H54 (cell line): ENCODE data around the gene PREX1.

ENCODE experiments used
- DNase-seq: peaks from one replicate; pipeline ENCODE4 v3.0.0; 2011; ENCODE audit warnings: low spot score, mixed read lengths; ENCODE audit not compliant: insufficient read length
- FAIRE-seq: peaks from 3 replicates; lab custom pipeline; 2011; peaks lifted over from hg19 to GRCh38; lab: Jason Lieb, UNC
- POLR2A ChIP-seq: IDR thresholded peaks from 2 replicates; pipeline ENCODE4 v1.6.1; 2011; ENCODE audit warnings: low read depth, mild to moderate bottlenecking, low read length

PREX1 gene

DNA sequence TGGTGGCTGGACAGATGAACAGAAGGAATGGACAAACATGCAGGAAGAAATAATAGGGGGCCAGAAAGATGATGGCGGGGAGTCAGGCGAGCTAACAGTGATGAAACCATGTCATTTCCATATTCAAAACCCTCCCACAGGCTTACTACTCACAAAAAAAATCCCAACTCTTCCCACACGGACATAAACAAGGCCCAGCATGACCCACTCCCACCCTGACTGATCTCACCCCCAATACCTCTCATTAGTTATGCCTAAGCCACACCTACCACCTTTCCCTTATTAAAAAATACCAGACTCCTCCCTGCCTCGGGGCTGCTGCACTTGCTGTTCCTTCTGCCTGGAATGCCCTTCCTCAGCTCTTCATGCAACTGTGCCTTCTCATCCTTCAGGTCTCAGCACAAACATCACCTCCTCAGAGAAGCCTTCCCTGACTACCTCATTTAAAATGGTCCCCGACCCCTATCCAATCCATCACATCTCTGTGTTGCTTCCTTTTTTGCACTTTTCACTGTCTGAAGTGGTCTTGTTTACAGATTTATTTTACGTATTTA is 145.8 kb downstream of the PREX1 start:
- DNase-seq, result no peak
- no peak for FAIRE-seq
- TF ChIP-seq POLR2A, result no peak

DNA sequence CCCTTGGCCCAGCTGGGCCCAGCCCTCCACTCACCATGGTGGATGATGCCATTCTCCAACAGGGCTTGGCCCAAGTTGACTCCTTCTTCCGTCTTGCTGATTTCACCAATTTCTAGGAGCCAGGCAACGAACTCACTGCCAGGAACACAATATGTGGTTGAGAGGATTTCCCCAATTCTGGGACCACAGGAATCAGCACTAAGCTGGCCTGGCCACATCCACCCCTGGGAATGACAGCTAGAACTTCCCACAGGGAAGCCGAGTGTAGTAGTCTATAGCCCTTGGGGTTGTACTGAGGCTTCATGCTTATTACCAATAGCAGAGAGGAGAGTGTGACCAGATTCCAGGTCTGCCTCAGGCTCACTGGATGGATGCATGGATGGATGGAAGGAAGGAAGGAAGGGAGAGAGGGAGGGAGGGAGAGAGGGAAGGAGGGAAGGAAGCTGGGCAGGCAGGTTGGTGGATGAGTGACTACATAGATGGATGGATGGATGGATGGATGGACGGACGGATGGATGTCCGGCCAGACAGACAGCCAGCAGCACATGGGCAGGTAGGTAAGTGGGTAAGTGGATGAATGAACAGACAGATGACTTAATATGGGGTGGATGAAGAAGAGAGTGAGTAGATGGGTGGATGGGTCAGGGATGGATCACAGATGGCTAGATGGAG is 146.5 kb downstream of the PREX1 start:
- TF ChIP-seq POLR2A, result no peak
- FAIRE-seq (no peak), DNase-seq (no peak)

DNA sequence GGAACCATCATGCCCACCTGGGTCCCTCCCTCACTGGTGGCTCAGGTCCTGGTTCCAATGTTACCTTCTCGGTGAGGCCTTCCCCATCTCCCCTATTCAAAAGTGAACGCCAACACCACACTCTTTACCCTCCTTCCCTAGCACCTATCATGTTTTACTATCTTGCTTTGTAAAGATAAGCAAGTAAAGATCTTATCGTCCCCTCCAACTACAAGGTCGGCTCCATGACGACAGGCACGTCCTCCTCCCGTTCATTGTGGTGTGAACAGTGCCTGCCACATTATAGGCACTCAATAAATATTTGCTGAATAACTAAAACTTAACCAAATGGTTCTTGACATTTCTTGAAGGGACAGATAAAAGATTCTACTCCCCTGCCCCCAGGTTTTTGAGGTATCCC is 147.1 kb downstream of the PREX1 start:
- TF ChIP-seq POLR2A, result no peak
- DNase-seq (no peak), FAIRE-seq (no peak)

DNA sequence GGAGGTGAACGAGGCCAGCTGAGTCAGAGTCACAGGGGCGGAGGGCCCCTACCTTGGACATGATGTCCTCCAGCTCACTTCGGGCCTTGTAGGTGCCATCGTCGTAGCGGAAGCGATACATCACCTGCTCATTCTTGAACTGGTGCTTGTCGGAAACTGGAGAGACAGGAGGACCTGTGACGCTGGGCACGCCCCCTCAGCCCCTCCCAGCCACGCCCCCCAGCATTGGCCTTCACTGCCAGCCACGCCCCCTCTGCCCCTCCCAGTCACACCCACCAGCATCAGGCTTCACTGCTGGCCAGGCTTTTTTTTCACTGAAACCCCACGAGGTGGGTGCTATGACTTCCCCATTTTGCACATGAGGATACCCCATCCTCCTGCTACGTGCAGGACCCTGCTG is 148.2 kb downstream of the PREX1 start:
- no peak for TF ChIP-seq POLR2A
- no peak for DNase-seq
- no peak for FAIRE-seq

DNA sequence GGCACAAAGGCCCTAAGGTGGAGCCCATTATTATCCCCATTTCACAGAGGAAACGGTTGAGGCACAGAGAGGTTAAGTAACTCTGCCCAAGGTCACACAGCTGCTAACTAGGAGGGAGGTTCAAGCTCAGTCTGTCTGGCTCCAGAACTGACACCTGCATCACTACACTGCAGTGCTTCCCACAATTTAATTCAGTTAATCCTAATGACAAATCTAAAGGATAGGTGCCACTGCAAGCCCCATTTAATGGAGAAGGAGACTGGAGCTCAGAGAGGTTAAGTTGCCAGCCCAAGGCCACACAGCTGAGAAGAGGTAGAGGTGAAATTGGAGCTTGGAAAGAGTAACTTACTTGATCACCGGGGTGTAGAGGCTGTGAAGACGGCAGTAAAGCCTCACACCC is 148.8 kb downstream of the PREX1 start:
- FAIRE-seq (no peak), DNase-seq (no peak)
- no peak for TF ChIP-seq POLR2A

- FAIRE-seq, result no peak
- no peak for DNase-seq
- TF ChIP-seq POLR2A, result no peak
Measured at GRCh38 chr20:48678421-48678820, 149.4 kb downstream of the PREX1 start.

DNA sequence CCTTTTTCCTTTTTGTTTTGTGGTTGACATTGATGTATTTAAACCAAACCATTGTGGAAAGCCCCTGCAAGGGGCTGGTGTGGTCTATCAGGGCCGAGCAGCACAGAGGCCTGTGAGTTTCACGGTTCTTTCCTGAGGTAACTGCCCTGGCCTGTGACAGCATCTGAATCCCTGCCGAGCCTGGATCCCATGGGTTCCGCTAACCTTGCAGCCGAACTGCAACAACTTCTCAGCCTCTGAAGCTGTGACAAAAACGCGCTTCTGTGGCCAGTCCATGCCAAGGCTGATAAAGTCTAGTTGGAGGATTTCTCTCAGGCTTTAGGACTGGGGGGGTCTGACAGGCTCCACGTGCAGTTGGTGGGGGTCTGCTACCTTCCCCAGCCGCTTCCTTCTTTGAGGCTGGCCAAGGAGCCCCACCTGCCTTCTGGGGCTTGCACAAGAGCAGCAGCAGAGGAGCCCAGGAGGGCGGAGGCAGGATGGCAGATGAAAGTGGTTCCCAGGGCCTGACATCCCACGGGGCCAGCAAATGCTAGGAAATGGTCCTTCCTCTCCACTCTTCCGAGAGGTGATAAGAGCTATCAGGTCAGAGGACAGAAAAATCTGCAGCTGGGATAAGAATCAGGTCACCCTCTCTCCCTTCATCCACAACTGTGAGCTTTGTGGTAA is 150.9 kb downstream of the PREX1 start:
- TF ChIP-seq POLR2A, result no peak
- FAIRE-seq (no peak), DNase-seq (no peak)

DNA sequence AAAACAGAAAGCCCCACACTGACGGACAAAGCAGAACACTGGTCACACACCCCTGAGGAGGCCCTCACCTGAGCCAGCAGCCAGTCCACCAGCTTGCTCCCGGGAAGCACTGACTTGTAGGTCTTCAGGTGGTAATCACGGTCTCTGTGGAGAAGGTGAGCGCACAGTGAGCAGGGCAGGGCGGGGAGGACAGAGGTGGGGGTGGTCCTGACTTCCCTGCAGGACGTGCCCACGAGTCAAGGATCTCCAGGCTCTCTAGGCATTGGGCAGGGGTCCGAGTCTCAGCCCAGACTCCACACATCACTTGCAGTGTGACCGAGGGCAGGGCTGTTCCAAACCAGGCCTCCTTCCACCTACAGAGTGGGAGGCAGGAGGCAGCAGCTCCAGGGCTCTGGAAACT is 151.7 kb downstream of the PREX1 start:
- FAIRE-seq, result no peak
- TF ChIP-seq POLR2A, result no peak

DNA sequence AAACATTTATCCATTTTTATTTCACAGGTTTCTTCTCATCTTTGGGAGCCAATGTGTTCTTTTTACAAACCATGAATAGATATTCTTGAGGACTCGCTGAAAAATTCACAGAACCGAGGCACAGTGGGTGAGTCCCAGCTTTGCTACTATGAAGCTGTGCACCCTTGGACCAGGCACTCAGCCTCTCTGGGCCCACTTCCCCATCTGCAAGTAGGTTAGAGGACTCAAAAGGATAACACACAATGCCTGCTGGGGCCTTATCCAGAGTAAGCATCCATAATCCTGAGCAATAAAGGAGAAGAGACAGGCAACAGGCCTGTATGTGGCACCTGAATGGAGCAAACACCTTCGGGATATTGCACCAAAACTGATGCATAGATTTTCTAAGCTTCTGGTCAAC is 153.3 kb downstream of the PREX1 start:
- TF ChIP-seq POLR2A, result no peak
- no peak for DNase-seq
- no peak for FAIRE-seq

More for the DNA sequence above, 151.7 kb downstream of the PREX1 start:
- DNase-seq, result no peak

- FAIRE-seq, result no peak
- TF ChIP-seq POLR2A, result no peak
- DNase-seq, result no peak
Measured at GRCh38 chr20:48673507-48673906, 154.3 kb downstream of the PREX1 start.

GRCh38 chr20:48672324-48672723 is 155.5 kb downstream of the PREX1 start:
- DNase-seq (no peak), FAIRE-seq (no peak)
- no peak for TF ChIP-seq POLR2A

DNA sequence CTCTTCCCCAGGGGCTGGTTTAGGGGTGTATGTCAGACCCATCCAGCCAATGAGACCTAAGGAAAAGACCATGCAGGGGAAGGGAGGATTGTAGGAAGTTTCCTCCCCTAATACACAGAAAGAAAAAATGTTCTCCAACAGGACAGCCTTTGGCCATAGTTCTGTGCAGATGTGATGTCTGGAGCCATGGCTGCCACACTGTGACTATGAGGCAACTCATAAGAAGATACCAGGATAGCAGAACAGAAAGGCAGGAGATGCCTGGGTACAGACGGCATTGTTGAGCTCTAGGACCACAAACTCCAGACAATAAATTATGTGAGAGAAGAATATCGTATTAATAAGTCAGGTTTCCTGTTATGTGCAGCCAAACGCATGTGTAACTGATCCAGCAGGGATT is 156.7 kb downstream of the PREX1 start:
- no peak for DNase-seq
- no peak for TF ChIP-seq POLR2A
- FAIRE-seq, result no peak

DNA sequence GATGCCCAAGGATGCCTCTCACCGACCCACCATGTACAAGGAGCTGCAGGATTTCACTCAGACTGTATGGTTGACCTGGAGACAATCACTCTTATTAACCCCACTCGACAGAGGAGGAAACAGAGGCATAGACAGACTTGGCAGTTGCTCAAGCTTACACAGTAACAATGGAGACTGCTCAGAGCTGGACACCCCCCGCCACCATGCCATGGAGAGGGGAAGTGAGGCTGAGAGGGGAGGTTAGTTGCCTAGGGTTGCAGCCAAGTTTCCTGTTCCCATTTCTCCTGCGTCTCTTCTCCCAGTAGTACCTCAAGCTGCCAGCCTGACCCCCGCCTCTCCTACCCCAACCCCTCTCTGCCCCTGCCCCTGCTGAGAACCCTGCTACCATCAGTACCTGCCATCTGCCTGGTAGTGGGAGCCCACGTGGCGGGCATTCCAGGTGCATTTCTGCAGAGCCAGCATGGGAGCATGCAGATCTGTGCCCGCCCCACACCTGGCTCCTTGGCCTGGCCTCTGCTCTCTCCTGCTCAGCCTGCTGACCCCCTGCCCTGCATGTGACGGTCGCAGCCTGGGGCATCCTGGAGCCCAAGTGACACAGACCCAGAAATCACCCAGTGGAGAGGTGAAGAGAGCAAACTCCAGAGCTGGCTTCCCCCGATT is 157.7 kb downstream of the PREX1 start:
- FAIRE-seq (no peak), DNase-seq (no peak)
- no peak for TF ChIP-seq POLR2A

GRCh38 chr20:48668451-48668946 is 159.3 kb downstream of the PREX1 start:
- no peak for FAIRE-seq
- DNase-seq, result peak; percentile 53
- TF ChIP-seq POLR2A, result no peak
